ENCODE results near the gene ATP5PO.

ATP5PO gene

GRCh38 chr21:33881689-33882440 is 33.7 kb downstream of the ATP5PO start:
- ATAC-seq: no peak
- no peak for TF ChIP-seq POU6F1 (CRISPR knock-in tag; IDR thresholded peaks at IDR 0.05; ENCODE audit: borderline replicate concordance, low read depth)
- no peak for TF ChIP-seq ZFP30 (CRISPR knock-in tag; IDR thresholded peaks at IDR 0.05)
- TF ChIP-seq OSR1 (CRISPR knock-in tag; IDR thresholded peaks at IDR 0.05): no peak
- TF ChIP-seq CSRNP3 (CRISPR knock-in tag; IDR thresholded peaks at IDR 0.05): no peak
- no peak for TF ChIP-seq CREB5 (CRISPR knock-in tag; IDR thresholded peaks at IDR 0.05; ENCODE audit: low read depth)
- TF ChIP-seq ZNF8 (CRISPR knock-in tag; IDR thresholded peaks at IDR 0.05): no peak
- no peak for TF ChIP-seq ZNF565 (CRISPR knock-in tag; conservative IDR thresholded peaks at IDR 0.05; ENCODE audit: low read depth)
- TF ChIP-seq SNAI2 (CRISPR knock-in tag; IDR thresholded peaks at IDR 0.05): no peak
- no peak for TF ChIP-seq ZFP3 (CRISPR knock-in tag; IDR thresholded peaks at IDR 0.05)
- no peak for TF ChIP-seq TCF4 (CRISPR knock-in tag; IDR thresholded peaks at IDR 0.05; ENCODE audit: borderline replicate concordance)
- no peak for TF ChIP-seq GLIS3 (CRISPR knock-in tag; IDR thresholded peaks at IDR 0.05)
- no peak for TF ChIP-seq ZNF70 (CRISPR knock-in tag; IDR thresholded peaks at IDR 0.05)

GRCh38 chr21:33880626-33881025 is 35.0 kb downstream of the ATP5PO start:
- TF ChIP-seq ESRRG (CRISPR knock-in tag; IDR thresholded peaks at IDR 0.05): no peak
- TF ChIP-seq PPARA (CRISPR knock-in tag; IDR thresholded peaks at IDR 0.05; ENCODE audit: borderline replicate concordance): no peak
- TF ChIP-seq RARB (CRISPR knock-in tag; IDR thresholded peaks at IDR 0.05): no peak
- no peak for TF ChIP-seq CREB5 (CRISPR knock-in tag; IDR thresholded peaks at IDR 0.05; ENCODE audit: low read depth)
- no peak for TF ChIP-seq TSHZ2 (CRISPR knock-in tag; IDR thresholded peaks at IDR 0.05)
- TF ChIP-seq TCF4 (CRISPR knock-in tag; IDR thresholded peaks at IDR 0.05; ENCODE audit: borderline replicate concordance): no peak
- no peak for TF ChIP-seq ZNF70 (CRISPR knock-in tag; IDR thresholded peaks at IDR 0.05)
- no peak for TF ChIP-seq ARNTL (CRISPR knock-in tag; IDR thresholded peaks at IDR 0.05; ENCODE audit: borderline replicate concordance, low read depth)
- TF ChIP-seq PATZ1 (CRISPR knock-in tag; IDR thresholded peaks at IDR 0.05; ENCODE audit: borderline replicate concordance): no peak
- TF ChIP-seq ZFP3 (CRISPR knock-in tag; IDR thresholded peaks at IDR 0.05): no peak
- no peak for TF ChIP-seq GLIS3 (CRISPR knock-in tag; IDR thresholded peaks at IDR 0.05)
- no peak for TF ChIP-seq ZC3H10 (CRISPR knock-in tag; IDR thresholded peaks at IDR 0.05)
- no peak for TF ChIP-seq BACH2 (CRISPR knock-in tag; IDR thresholded peaks at IDR 0.05; ENCODE audit: borderline replicate concordance)
- no peak for TF ChIP-seq TOX (CRISPR knock-in tag; IDR thresholded peaks at IDR 0.05; ENCODE audit: borderline replicate concordance)
- no peak for TF ChIP-seq CSDC2 (CRISPR knock-in tag; IDR thresholded peaks at IDR 0.05)
- no peak for TF ChIP-seq ISL1 (CRISPR knock-in tag; IDR thresholded peaks at IDR 0.05)
- no peak for TF ChIP-seq ZFP30 (CRISPR knock-in tag; IDR thresholded peaks at IDR 0.05)
- no peak for TF ChIP-seq ZNF565 (CRISPR knock-in tag; conservative IDR thresholded peaks at IDR 0.05; ENCODE audit: low read depth)
- ATAC-seq: no peak

All from SK-N-SH treated with all-trans-retinoic acid at 6 μM for 48 hours (cell line).